SU-DHL-6 (cell line): ENCODE data around the gene OSBPL6.
A peak's percentile ranks its signal among the peaks of the same experiment; 100 is the strongest.

ENCODE experiments used
- H2AFZ ChIP-seq: fragments of 200-600 bp; sonication (generic); 2 replicates; pipeline ENCODE4 v1.6.1; 2014; ENCODE audit warnings: low read depth, mild to moderate bottlenecking, moderate library complexity, mixed read lengths, antibody characterized with exemption, low read length; ENCODE audit not compliant: severe bottlenecking
- H3F3A ChIP-seq: fragments of 200-600 bp; shearing (Covaris generic); 2 replicates; pipeline ENCODE4 v1.6.0; 2016; ENCODE audit warnings: antibody characterized with exemption, mild to moderate bottlenecking; ENCODE audit not compliant: insufficient read depth
- H3K27ac ChIP-seq: fragments of 200-600 bp; sonication (generic); 2 replicates; pipeline ENCODE4 v1.5.1; 2016; ENCODE audit warnings: low read depth, mild to moderate bottlenecking, low read length, moderate library complexity, mixed read lengths
- H3K27me3 ChIP-seq: fragments of 200-600 bp; sonication (generic), shearing (Covaris generic); 2 replicates; pipeline ENCODE4 v1.6.0; 2014; ENCODE audit warnings: mild to moderate bottlenecking, low read length
- H3K36me3 ChIP-seq: fragments of 200-600 bp; sonication (generic); 2 replicates; pipeline ENCODE4 v1.6.1; 2014; ENCODE audit warnings: mild to moderate bottlenecking, low read length, mixed read lengths
- H3K4me2 ChIP-seq: fragments of 300-600, 200-600 bp; shearing (Covaris generic), sonication (generic); 2 replicates; pipeline ENCODE4 v1.6.0; 2014; ENCODE audit warnings: low read length, low read depth, mild to moderate bottlenecking; ENCODE audit not compliant: poor library complexity, severe bottlenecking
- H3K4me3 ChIP-seq: fragments of 200-600 bp; sonication (generic); 2 replicates; pipeline ENCODE4 v1.5.1; 2014; ENCODE audit warnings: antibody characterized with exemption, low read length, mild to moderate bottlenecking, mixed read lengths; ENCODE audit not compliant: insufficient read depth, poor library complexity, severe bottlenecking
- H3K79me2 ChIP-seq: fragments of 200-600 bp; sonication (generic); 2 replicates; pipeline ENCODE4 v1.6.1; 2014; ENCODE audit warnings: mild to moderate bottlenecking, low read length, moderate library complexity; ENCODE audit not compliant: insufficient read depth
- H3K9ac ChIP-seq: fragments of 200-600 bp; sonication (generic); 2 replicates; pipeline ENCODE4 v1.7.0; 2014; ENCODE audit warnings: mild to moderate bottlenecking, low read length
- H3K9me2 ChIP-seq: fragments of 200-600 bp; sonication (generic); replicated peaks from 2 replicates; pipeline ENCODE4 v1.6.1; 2014; ENCODE audit warnings: low read length; ENCODE audit not compliant: insufficient read depth
- H3K9me3 ChIP-seq: fragments of 200-600 bp; sonication (generic); 2 replicates; pipeline ENCODE4 v1.6.1; 2014; ENCODE audit warnings: low read length, mixed read lengths; ENCODE audit not compliant: insufficient read depth
- H4K20me1 ChIP-seq: fragments of 200-600 bp; sonication (generic); 2 replicates; pipeline ENCODE4 v1.6.1; 2014; ENCODE audit warnings: low read depth, mild to moderate bottlenecking, antibody characterized with exemption, low read length, moderate library complexity, mixed read lengths
- CTCF ChIP-seq: fragments of 200-600 bp; sonication (generic); IDR thresholded peaks from one replicate; pipeline ENCODE4 v1.5.1; 2017; ENCODE audit warnings: antibody characterized with exemption, mild to moderate bottlenecking, low read length, moderate library complexity; ENCODE audit not compliant: insufficient read depth, poor library complexity, severe bottlenecking
- EZH2phosphoT487 ChIP-seq: fragments of 200-600 bp; sonication (generic), shearing (Covaris generic); conservative IDR thresholded peaks from 2 replicates; pipeline ENCODE4 v1.6.1; 2018; ENCODE audit warnings: mild to moderate bottlenecking, antibody characterized with exemption, low read length, moderate library complexity, mixed read lengths

Gene OSBPL6

GRCh38 chr2:178304333-178304732 lies 110.0 kb downstream of the OSBPL6 start:
- H3K27me3 ChIP-seq, result no peaks in the 10 kb centered on the region
- TF ChIP-seq CTCF (no peak), EZH2phosphoT487 (no peak)
- H3K36me3 ChIP-seq, result no peaks in the 10 kb centered on the region
- no peak overlapping the region for H2AFZ ChIP-seq
- no peaks in the 10 kb centered on the region for H4K20me1 ChIP-seq
- no peak overlapping the region for H3K4me2 ChIP-seq
- H3K79me2 ChIP-seq, result no peaks in the 10 kb centered on the region
- no peaks in the 10 kb centered on the region for H3K9me2 ChIP-seq
- no peaks in the 10 kb centered on the region for H3K9me3 ChIP-seq
- no peak overlapping the region for H3K9ac ChIP-seq
- H3K27ac ChIP-seq, result no peak overlapping the region
- no peaks in the 10 kb centered on the region for H3F3A ChIP-seq
- no peak overlapping the region for H3K4me3 ChIP-seq

DNA sequence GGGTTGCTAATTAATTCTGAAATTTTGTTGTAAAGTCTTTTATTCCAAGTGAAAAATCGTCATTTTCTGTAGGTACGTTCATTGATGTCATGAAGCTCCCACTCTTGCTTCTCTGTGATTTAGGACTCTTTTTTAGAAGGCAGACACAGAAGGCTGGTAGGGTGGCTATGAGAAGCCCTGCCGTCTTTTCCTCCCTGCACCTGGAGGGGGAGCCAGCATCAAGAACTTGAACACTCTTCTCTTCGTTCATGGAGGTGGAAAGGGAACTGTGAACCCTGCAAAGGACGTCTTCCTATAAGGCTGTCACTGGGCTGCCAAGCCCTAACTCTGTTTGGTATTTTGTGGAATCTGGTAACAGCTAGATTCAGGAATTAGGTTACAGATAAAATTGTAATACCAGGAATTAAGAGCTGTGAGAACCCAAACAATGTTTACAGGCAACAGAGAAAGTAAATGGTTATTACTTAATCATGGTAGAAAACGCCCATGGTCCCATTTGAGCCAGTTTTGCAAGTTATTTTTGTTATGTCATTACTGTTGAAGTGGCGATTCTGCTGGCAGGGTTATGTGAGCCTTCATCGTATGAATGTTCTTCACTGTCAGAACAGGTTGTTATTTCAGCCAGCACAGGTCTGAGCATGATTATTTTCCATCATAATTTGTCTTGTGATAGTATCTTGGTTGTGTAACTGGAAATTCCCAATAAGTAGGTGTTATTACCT lies 112.2 kb downstream of the OSBPL6 start:
- TF ChIP-seq CTCF (peak; percentile 59), EZH2phosphoT487 (no peak)
- Histone ChIP-seq H2AFZ (no peak overlapping the region), H3K36me3 (no peaks in the 10 kb centered on the region), H3K4me3 (no peak overlapping the region), H3K27ac (no peak overlapping the region), H3K4me2 (no peak overlapping the region), H3K79me2 (no peaks in the 10 kb centered on the region), H3K9ac (no peak overlapping the region), H3K9me2 (no peaks in the 10 kb centered on the region), H4K20me1 (no peaks in the 10 kb centered on the region), H3F3A (no peaks in the 10 kb centered on the region), H3K9me3 (no peaks in the 10 kb centered on the region), H3K27me3 (no peaks in the 10 kb centered on the region)

- no peak for TF ChIP-seq EZH2phosphoT487
- TF ChIP-seq CTCF, result no peak
- Histone ChIP-seq H3K9me3 (no peaks in the 10 kb centered on the region), H3K4me3 (no peak overlapping the region), H3K79me2 (no peaks in the 10 kb centered on the region), H4K20me1 (no peaks in the 10 kb centered on the region), H3K4me2 (no peak overlapping the region), H3K9ac (no peak overlapping the region), H3K27ac (no peak overlapping the region), H3F3A (no peaks in the 10 kb centered on the region), H3K9me2 (no peaks in the 10 kb centered on the region), H3K36me3 (no peaks in the 10 kb centered on the region), H2AFZ (no peak overlapping the region), H3K27me3 (no peaks in the 10 kb centered on the region)
Measured at GRCh38 chr2:178307650-178308049, 113.3 kb downstream of the OSBPL6 start.
